ENCODE data around the gene CLNS1A. TPM values are rescaled to one million over a fixed set of nuclear protein-coding genes. Genes with fewer than 3 reads are reported as not detected.

Gene CLNS1A
- total RNA-seq, 1 experiment from 2014 or later, result 135 TPM

- Mint-ChIP-seq H3K27ac (ENCODE audit: low read depth, unreplicated experiment) (no peak overlapping the region), H3K36me3 (ENCODE audit: insufficient read depth, unreplicated experiment) (peaks cover 91% of the 10 kb centered on the region), H3K4me3 (ENCODE audit: unreplicated experiment) (no peak overlapping the region), H3K27me3 (ENCODE audit: insufficient read depth, unreplicated experiment) (no peaks in the 10 kb centered on the region), H3K9me3 (ENCODE audit: unreplicated experiment) (no peaks in the 10 kb centered on the region), H3K4me1 (ENCODE audit: insufficient read depth, unreplicated experiment) (peaks cover 10% of the 10 kb centered on the region)
- ChIA-PET POLR2A (interaction anchor here (0.7 kb wide), 1 partner anchor 9 kb away, joined by 4 read pairs; no protein-coding TSS in a partner anchor), CTCF (interaction anchor here (0.6 kb wide), 1 partner anchor 103 kb away, joined by 3 read pairs; no protein-coding TSS in a partner anchor)
- peak; percentile 79 for DNase-seq (ENCODE audit: unreplicated experiment)
- no TSS peak for BruUV-seq (replicated peaks)
- intact Hi-C loops (cut with micrococcal nuclease), result no loop called here
- TF ChIP-seq CTCF (IDR thresholded peaks at IDR 0.05; ENCODE audit: unreplicated experiment), result no peak
Observed at GRCh38 chr11:77672264-77672663, 34.7 kb upstream of the CLNS1A start.

DNA sequence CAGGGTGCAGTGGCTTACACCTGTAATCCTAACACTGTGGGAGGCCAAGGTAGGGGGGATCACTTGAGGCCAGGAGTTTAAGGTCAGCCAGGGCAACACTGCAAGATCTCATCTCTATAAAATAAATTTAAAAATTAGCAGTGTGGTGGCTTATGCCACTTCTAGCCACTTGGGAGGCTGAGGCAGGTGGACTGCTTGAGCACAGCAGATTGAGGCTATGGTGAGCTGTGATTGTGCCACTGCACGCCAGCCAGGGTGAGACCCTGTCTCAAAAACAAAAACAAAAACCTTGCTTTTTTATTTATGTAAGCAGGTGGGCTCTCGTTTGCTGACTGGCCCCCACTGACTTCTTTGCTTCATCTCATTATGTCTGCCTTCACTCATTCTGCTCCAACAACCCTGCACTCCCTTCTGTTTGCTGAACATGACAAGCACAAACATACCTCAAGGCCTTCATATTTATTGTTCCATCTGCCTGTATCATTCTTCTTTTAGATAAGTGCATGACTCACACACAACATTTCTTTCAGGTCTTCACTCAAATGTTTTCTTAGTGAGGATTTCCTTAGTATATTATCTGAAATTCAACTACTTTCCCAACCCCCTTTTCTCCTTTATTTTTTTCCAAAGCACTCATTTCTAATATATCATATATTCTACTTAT lies 32.4 kb upstream of the CLNS1A start:
- POLR2A ChIA-PET, result interaction anchor here (1.4 to 1.6 kb wide), 2 partner anchors 10 to 14 kb away, joined by 5 to 6 read pairs; no protein-coding TSS in a partner anchor
- CTCF ChIA-PET, result interaction anchor here (1.3 kb wide), 1 partner anchor 125 kb away, joined by 3 read pairs; no protein-coding TSS in a partner anchor
- TF ChIP-seq CTCF (IDR thresholded peaks at IDR 0.05; ENCODE audit: unreplicated experiment), result no peak
- peak overlapping the region; percentile 7 for H3K27ac Mint-ChIP-seq (ENCODE audit: low read depth, unreplicated experiment)
- H3K27me3 Mint-ChIP-seq (ENCODE audit: insufficient read depth, unreplicated experiment), result no peaks in the 10 kb centered on the region
- H3K4me1 Mint-ChIP-seq (ENCODE audit: insufficient read depth, unreplicated experiment), result peaks cover 6% of the 10 kb centered on the region
- DNase-seq (ENCODE audit: unreplicated experiment), result no peak
- H3K9me3 Mint-ChIP-seq (ENCODE audit: unreplicated experiment), result no peaks in the 10 kb centered on the region
- H3K36me3 Mint-ChIP-seq (ENCODE audit: insufficient read depth, unreplicated experiment), result peaks cover 70% of the 10 kb centered on the region
- no TSS peak for BruUV-seq (replicated peaks)
- intact Hi-C loops (cut with micrococcal nuclease), result no loop called here
- no peak overlapping the region for H3K4me3 Mint-ChIP-seq (ENCODE audit: unreplicated experiment)

- no peak for DNase-seq (ENCODE audit: unreplicated experiment)
- ChIA-PET CTCF (interaction anchor here (0.8 kb wide), 1 partner anchor 1267 kb away, joined by 4 read pairs; no protein-coding TSS in a partner anchor), POLR2A (no interaction called here)
- H3K27ac Mint-ChIP-seq (ENCODE audit: low read depth, unreplicated experiment), result no peak overlapping the region
- intact Hi-C loops (cut with micrococcal nuclease), result no loop called here
- H3K27me3 Mint-ChIP-seq (ENCODE audit: insufficient read depth, unreplicated experiment), result no peaks in the 10 kb centered on the region
- peaks cover 6% of the 10 kb centered on the region for H3K4me1 Mint-ChIP-seq (ENCODE audit: insufficient read depth, unreplicated experiment)
- no peak overlapping the region for H3K4me3 Mint-ChIP-seq (ENCODE audit: unreplicated experiment)
- no peak for TF ChIP-seq CTCF (IDR thresholded peaks at IDR 0.05; ENCODE audit: unreplicated experiment)
- BruUV-seq (replicated peaks), result no TSS peak
- no peaks in the 10 kb centered on the region for H3K9me3 Mint-ChIP-seq (ENCODE audit: unreplicated experiment)
- peaks cover 63% of the 10 kb centered on the region for H3K36me3 Mint-ChIP-seq (ENCODE audit: insufficient read depth, unreplicated experiment)
Observed at GRCh38 chr11:77668760-77669159, 31.2 kb upstream of the CLNS1A start.

DNA sequence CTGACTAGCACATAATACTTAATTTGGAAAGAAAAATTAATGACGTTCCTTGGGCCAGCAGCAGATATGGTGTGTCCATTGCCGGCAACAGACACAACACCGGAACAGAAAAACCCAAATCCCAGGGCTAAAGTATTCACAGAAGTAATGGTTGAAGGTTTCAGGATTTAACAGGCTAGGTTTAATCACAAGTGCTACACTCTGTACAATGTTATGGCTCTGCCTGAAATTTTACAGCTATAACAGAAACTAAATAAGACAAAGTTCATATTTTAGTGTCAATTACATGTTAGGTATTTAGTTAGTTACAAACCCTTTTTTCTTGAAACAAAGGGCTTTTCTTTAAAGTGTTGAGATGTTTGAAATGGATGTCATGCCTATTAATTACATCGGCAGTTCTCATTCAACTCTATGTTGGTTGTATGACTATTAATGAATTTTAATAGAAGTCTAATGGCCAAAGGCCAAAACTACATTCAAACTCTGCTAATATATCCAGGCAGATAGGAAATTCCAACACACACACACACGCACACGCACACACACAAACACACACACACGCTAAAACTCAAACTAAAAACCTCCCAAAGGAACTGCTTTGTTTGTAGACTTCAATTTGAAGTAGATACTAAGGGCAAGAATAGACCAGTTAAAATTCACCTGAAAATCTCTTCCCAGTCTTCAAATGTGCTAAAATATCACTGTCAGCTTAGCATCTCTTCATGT lies 27.8 kb upstream of the CLNS1A start:
- POLR2A ChIA-PET, result interaction anchor here (0.6 kb wide), 1 partner anchor 827 kb away, joined by 3 read pairs; no protein-coding TSS in a partner anchor

More for the DNA sequence above, 27.8 kb upstream of the CLNS1A start:
- no peaks in the 10 kb centered on the region for H3K27me3 Mint-ChIP-seq (ENCODE audit: insufficient read depth, unreplicated experiment)
- no peak for DNase-seq (ENCODE audit: unreplicated experiment)
- no peaks in the 10 kb centered on the region for H3K9me3 Mint-ChIP-seq (ENCODE audit: unreplicated experiment)
- BruUV-seq (replicated peaks), result no TSS peak
- no peak overlapping the region for H3K4me3 Mint-ChIP-seq (ENCODE audit: unreplicated experiment)
- no peak for TF ChIP-seq CTCF (IDR thresholded peaks at IDR 0.05; ENCODE audit: unreplicated experiment)
- H3K4me1 Mint-ChIP-seq (ENCODE audit: insufficient read depth, unreplicated experiment), result peaks cover 6% of the 10 kb centered on the region
- no peak overlapping the region for H3K27ac Mint-ChIP-seq (ENCODE audit: low read depth, unreplicated experiment)
- intact Hi-C loops (cut with micrococcal nuclease), result no loop called here
- peaks cover 31% of the 10 kb centered on the region for H3K36me3 Mint-ChIP-seq (ENCODE audit: insufficient read depth, unreplicated experiment)
- CTCF ChIA-PET, result interaction anchor here (1.2 kb wide), 1 partner anchor 32 kb away, joined by 3 read pairs; no protein-coding TSS in a partner anchor

Measured in MCF 10A (cell line).